ENCODE data around the gene RLF.

Gene RLF

DNA sequence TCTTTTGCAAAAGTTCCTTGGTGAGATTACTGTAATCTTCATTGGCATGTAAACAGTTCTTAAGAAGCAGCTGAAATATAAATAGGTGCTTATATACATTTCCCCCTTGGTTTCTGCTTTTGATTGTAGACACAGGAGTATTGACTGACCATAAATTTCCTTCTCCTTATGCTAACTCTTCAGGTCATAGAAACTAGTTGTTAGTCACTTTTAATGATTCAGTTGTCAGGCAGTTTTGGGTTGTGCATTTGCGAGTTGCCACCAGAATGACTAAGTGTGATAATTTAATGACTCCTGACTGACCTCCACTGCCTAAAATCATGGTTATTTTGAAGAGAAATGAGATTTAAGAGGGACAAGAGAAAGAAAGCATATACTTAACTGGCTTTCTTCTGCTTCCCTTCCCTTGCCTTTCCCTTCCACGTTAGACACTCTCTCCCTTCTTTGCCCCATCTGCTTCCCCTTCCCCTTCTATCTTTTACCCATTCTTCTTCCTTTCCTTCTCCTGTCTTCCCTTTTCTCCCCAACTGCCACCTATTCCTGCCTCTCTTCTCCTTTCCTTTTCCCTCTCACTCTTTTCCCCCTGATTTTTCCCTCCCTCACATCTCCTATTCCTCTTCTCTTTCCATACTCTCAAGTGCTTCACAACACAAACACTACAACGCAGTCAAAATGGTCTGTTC, 109.1 kb downstream of the RLF start:
- peak; percentile 20 for DNase-seq (ENCODE audit: low spot score)

DNA sequence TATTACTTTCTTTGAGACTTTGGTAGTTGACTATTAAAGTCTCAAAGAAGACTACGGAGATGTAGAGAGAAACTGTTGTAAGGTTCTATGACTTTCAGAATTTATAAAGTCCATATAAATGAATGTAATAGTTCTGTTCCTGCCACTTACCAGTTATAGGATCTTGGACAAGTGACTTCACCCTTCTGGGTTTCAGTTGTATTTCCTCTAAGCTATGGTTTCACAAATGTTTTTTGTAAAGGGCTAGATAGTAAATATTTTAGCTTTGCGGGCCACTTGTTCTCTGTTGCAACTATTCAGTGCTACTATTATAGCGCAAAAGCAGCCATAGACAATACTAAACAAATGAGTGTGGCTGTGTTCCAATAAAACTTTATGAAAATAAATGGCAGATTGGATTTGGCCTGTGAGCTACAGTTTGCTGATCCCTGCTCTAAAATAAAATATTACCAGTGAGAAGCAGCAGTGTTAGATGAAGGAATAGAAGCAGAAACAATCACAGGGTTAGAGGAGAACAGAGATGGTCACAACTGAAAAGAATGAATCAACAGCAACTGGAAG, 111.5 kb downstream of the RLF start:
- no peak for DNase-seq (ENCODE audit: low spot score)

DNA sequence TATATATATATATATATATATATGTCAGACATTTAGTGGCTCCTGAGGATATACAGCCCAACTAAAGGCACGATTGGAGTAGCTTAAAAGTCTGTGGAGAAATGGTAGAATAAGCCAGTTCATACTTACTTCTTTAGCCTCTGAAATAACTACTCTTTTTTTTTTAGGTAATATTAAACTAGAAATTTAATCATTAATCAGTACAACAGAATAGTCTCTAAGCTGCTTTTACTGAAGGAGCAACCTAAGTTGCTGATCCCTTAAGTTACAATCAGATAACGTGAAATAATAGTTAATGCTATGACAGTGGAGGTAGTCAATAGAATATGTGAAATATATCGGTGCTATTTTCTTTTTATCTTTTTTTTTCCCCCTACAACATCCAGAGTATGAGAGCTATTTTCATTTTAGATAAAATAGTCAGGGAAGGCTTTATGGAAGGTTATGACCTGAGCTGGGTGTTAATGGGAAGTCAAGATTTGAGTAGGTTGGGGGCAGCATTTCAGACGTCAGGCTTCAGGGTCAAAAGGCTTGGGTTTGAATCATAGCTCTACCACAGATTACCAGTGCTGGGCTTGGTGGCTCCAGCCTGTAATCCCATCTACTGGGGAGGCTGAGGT, 112.5 kb downstream of the RLF start:
- DNase-seq (ENCODE audit: low spot score): no peak

DNA sequence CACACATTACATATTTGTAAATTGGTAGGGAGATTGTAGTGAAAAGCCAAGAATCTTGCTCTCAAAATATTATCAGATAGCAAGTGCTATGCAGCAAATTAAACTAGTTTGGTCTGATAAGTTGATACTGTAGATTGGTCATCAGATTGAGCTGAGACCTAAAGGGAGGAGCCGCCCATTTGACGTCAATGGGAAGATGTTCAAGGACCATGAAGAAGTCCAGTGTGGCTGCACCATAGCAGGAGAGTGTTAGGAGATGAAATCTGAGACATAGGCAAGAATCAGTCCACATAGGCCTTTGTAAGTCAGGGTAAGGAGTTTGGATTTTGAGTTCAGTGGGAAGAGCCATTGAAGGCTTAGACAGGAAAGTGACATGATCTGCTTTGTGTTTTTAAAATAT, 113.1 kb downstream of the RLF start:
- no peak for DNase-seq (ENCODE audit: low spot score)

- DNase-seq (ENCODE audit: low spot score): no peak
Observed at GRCh38 chr1:40276122-40276521, 114.9 kb downstream of the RLF start.

GRCh38 chr1:40281853-40282252, 120.7 kb downstream of the RLF start:
- DNase-seq (ENCODE audit: low spot score): no peak
